Activated B cell treated with CpG ODN at 0.5 μM for 24 hours (primary cell): ENCODE results near the gene LAMC1. TPM values are rescaled to one million over a fixed set of nuclear protein-coding genes. Genes with fewer than 3 reads are reported as not detected.
"Not testable (repeated sequence)": the region's sequence is repeated elsewhere in the genome, so short reads cannot be mapped to it uniquely, and the experiment has no call there.

Experiments used
- ATAC-seq: fragments of 200-7000 bp; cut with Tn5 transposase; one replicate; pipeline ENCODE4 v1.10.0; 2021; ENCODE audit warnings: low read depth, mild to moderate bottlenecking, moderate library complexity
- CTCF ChIA-PET: fragments of 350-600 bp; sonication (Branson Sonifier 250); formaldehyde crosslinking; loops from one replicate; lab custom pipeline; 2021; ENCODE audit warnings: antibody characterized with exemption; lab: Charles Lee
- POLR2A ChIA-PET: fragments of 350-600 bp; sonication (Branson Sonifier 250); formaldehyde crosslinking; loops from one replicate; lab custom pipeline; 2021; ENCODE audit warnings: antibody characterized with exemption; lab: Charles Lee
- DNase-seq: peaks from one replicate; pipeline ENCODE4 v3.0.0; 2022
- H3K27ac Mint-ChIP-seq: one replicate; pipeline ENCODE4 v1.8.0; 2020; ENCODE audit warnings: mixed read lengths
- H3K27me3 Mint-ChIP-seq: one replicate; pipeline ENCODE4 v1.8.0; 2021; ENCODE audit warnings: mixed read lengths
- H3K36me3 Mint-ChIP-seq: one replicate; pipeline ENCODE4 v1.8.0; 2021; ENCODE audit warnings: low read depth, mixed read lengths
- H3K4me1 Mint-ChIP-seq: one replicate; pipeline ENCODE4 v1.8.0; 2021; ENCODE audit warnings: mixed read lengths
- H3K4me3 Mint-ChIP-seq: one replicate; pipeline ENCODE4 v1.8.0; 2020; ENCODE audit warnings: mild to moderate bottlenecking, mixed read lengths
- H3K9me3 Mint-ChIP-seq: one replicate; pipeline ENCODE4 v1.8.0; 2020; ENCODE audit warnings: mixed read lengths
- intact Hi-C: fragments of 100-400 bp; cut with micrococcal nuclease; formaldehyde crosslinking; loops from one replicate; pipeline ENCODE4 v1.15.1; 2024
- total RNA-seq: library from RNA; stranded (reverse); gene quantifications from 2 replicates; pipeline ENCODE4 v1.2.3, GENCODE V29; 2022
- TF ChIP-seq, protein P1 (sequence below): fragments of 200-600 bp; IDR thresholded peaks from one replicate; pipeline ENCODE4 v1.8.0; 2022; ENCODE audit warnings: antibody characterized with exemption, mild to moderate bottlenecking

The LAMC1 gene
- total RNA-seq, 1 donor from 2014 or later = 31.8 TPM

- TF ChIP-seq, protein P1, sequence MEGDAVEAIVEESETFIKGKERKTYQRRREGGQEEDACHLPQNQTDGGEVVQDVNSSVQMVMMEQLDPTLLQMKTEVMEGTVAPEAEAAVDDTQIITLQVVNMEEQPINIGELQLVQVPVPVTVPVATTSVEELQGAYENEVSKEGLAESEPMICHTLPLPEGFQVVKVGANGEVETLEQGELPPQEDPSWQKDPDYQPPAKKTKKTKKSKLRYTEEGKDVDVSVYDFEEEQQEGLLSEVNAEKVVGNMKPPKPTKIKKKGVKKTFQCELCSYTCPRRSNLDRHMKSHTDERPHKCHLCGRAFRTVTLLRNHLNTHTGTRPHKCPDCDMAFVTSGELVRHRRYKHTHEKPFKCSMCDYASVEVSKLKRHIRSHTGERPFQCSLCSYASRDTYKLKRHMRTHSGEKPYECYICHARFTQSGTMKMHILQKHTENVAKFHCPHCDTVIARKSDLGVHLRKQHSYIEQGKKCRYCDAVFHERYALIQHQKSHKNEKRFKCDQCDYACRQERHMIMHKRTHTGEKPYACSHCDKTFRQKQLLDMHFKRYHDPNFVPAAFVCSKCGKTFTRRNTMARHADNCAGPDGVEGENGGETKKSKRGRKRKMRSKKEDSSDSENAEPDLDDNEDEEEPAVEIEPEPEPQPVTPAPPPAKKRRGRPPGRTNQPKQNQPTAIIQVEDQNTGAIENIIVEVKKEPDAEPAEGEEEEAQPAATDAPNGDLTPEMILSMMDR = no peak
- Mint-ChIP-seq H3K27me3 (no peaks in the 10 kb centered on the region), H3K27ac (no peak overlapping the region), H3K9me3 (peaks cover 4% of the 10 kb centered on the region), H3K4me1 (no peaks in the 10 kb centered on the region), H3K4me3 (no peak overlapping the region), H3K36me3 (peaks cover 7% of the 10 kb centered on the region)
- CTCF ChIA-PET = no interaction called here
- no peak for DNase-seq
- POLR2A ChIA-PET = no interaction called here
- intact Hi-C loops = no loop called here
- ATAC-seq = no peak
Measured at GRCh38 chr1:183063349-183063748, 40.1 kb downstream of the LAMC1 start.

- no peak overlapping the region for H3K27ac Mint-ChIP-seq
- TF ChIP-seq, protein P1 = no peak
- no peak for ATAC-seq
- H3K4me3 Mint-ChIP-seq = no peak overlapping the region
- ChIA-PET CTCF (no interaction called here), POLR2A (no interaction called here)
- no peaks in the 10 kb centered on the region for H3K27me3 Mint-ChIP-seq
- DNase-seq = no peak
- peaks cover 7% of the 10 kb centered on the region for H3K36me3 Mint-ChIP-seq
- peaks cover 9% of the 10 kb centered on the region for H3K4me1 Mint-ChIP-seq
- H3K9me3 Mint-ChIP-seq = peaks cover 4% of the 10 kb centered on the region
- intact Hi-C loops = no loop called here
Measured at GRCh38 chr1:183065168-183065706, 42.0 kb downstream of the LAMC1 start.

DNA sequence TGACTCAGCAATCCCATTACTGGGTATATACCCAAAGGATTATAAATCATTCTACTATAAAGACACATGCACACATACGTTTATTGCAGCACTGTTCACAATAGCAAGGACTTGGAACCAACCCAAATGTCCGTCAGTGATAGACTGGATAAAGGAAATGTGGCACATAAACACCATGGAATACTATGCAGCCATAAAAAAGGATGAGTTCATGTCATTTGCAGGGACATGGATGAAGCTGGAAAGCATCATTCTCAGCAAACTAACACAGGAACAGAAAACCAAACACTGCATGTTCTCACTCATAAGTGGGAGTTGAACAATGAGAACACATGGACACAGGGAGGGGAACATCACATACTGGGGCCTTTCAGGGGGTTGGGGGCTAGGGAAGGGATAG is 43.2 kb downstream of the LAMC1 start:
- CTCF ChIA-PET = interaction anchor here (0.8 kb wide), 1 partner anchor 104 kb away, joined by 4 read pairs; no protein-coding TSS in a partner anchor
- DNase-seq, H3K27ac Mint-ChIP-seq, H3K27me3 Mint-ChIP-seq, H3K9me3 Mint-ChIP-seq, ATAC-seq, POLR2A ChIA-PET, H3K4me3 Mint-ChIP-seq, intact Hi-C loops, H3K36me3 Mint-ChIP-seq: not testable (repeated sequence)
- H3K4me1 Mint-ChIP-seq = peaks cover 21% of the 10 kb centered on the region

DNA sequence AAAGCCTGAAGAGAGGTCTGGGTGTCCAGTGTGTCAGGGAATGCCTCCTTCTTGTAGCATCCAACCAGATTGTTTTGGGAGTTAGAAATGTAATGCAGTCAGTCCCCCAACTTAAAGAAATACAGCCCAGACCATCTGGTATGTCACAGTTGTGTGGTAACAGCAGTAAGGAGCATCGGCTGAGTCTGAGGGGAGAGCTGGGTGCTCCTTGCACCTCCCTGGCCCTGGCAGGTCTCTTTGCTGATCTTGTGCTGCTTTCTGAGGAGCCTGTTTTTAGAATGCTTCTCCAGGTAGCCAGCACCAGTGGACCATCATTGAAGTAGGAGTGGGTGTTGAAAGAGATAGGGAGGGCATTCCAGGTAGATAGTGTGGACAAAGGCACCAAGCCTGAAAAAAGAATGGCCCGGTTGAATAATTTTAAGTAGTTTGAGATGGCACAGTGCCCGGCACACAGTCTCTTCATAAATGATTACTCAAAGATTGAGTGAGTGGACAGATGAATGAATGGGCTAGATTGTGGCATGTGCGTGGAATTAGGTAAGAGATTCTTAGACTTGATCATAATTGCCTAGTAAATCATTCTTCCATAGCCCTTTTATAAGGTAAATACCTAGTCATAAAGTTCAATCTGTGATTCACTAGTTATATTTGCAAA is 46.5 kb downstream of the LAMC1 start:
- no peak overlapping the region for H3K4me3 Mint-ChIP-seq
- ChIA-PET POLR2A (interaction anchor here (1.4 kb wide), 1 partner anchor 22 kb away, joined by 3 read pairs; no protein-coding TSS in a partner anchor), CTCF (interaction anchor here (2.0 kb wide), 1 partner anchor 22 kb away, joined by 7 read pairs; no protein-coding TSS in a partner anchor)
- TF ChIP-seq, protein P1 = no peak
- peaks cover 33% of the 10 kb centered on the region for H3K4me1 Mint-ChIP-seq
- H3K27ac Mint-ChIP-seq = peak overlapping the region; percentile 13
- DNase-seq (no peak), ATAC-seq (no peak)
- peaks cover 6% of the 10 kb centered on the region for H3K27me3 Mint-ChIP-seq
- H3K36me3 Mint-ChIP-seq = peaks cover 6% of the 10 kb centered on the region
- peaks cover 4% of the 10 kb centered on the region for H3K9me3 Mint-ChIP-seq
- intact Hi-C loops = loop anchor here (1.0 to 2.0 kb wide), 3 partner anchors 19 to 45 kb away; no protein-coding TSS in a partner anchor

- peaks cover 6% of the 10 kb centered on the region for H3K27me3 Mint-ChIP-seq
- H3K36me3 Mint-ChIP-seq = peaks cover 2% of the 10 kb centered on the region
- TF ChIP-seq, protein P1 = no peak
- no peak overlapping the region for H3K27ac Mint-ChIP-seq
- peaks cover 33% of the 10 kb centered on the region for H3K4me1 Mint-ChIP-seq
- intact Hi-C loops = loop anchor here (1.0 to 2.0 kb wide), 3 partner anchors 18 to 46 kb away; no protein-coding TSS in a partner anchor
- H3K9me3 Mint-ChIP-seq = no peaks in the 10 kb centered on the region
- CTCF ChIA-PET = interaction anchor here (1.3 to 2.0 kb wide), 2 partner anchors 23 to 46 kb away, joined by 3 to 7 read pairs; no protein-coding TSS in a partner anchor
- DNase-seq = no peak
- peak overlapping the region; percentile 50 for H3K4me3 Mint-ChIP-seq
- POLR2A ChIA-PET = interaction anchor here (1.4 kb wide), 1 partner anchor 23 kb away, joined by 3 read pairs; no protein-coding TSS in a partner anchor
- ATAC-seq = no peak
Measured at GRCh38 chr1:183070234-183070922, 47.2 kb downstream of the LAMC1 start.
